Mesodermal cell (in vitro differentiated cells): ENCODE data around the gene WIZ.

Experiments
- H3K27ac ChIP-seq: 2 replicates; pipeline ENCODE4 v1.7.0; 2013; ENCODE audit warnings: mild to moderate bottlenecking, low read depth, low read length, moderate library complexity; ENCODE audit not compliant: severe bottlenecking
- H3K36me3 ChIP-seq: 2 replicates; pipeline ENCODE4 v1.7.1; 2013; ENCODE audit warnings: mild to moderate bottlenecking, low read length, moderate library complexity; ENCODE audit not compliant: control insufficient read depth, insufficient read depth
- H3K4me1 ChIP-seq: one replicate; pipeline ENCODE4 v1.7.1; 2013; ENCODE audit warnings: mild to moderate bottlenecking, low read length; ENCODE audit not compliant: insufficient read depth, control insufficient read depth, poor library complexity, severe bottlenecking
- H3K4me3 ChIP-seq: 2 replicates; pipeline ENCODE4 v1.7.0; 2013; ENCODE audit warnings: low read length, control low read depth, mild to moderate bottlenecking; ENCODE audit not compliant: insufficient read depth, poor library complexity, severe bottlenecking; ENCODE audit errors: extremely low read depth
- H3K9me3 ChIP-seq: 2 replicates; pipeline ENCODE4 v1.7.1; 2013; ENCODE audit warnings: mild to moderate bottlenecking, low read length, moderate library complexity; ENCODE audit not compliant: control insufficient read depth
- WGBS, 2 experiments: methylation state at CpG; one replicate each; pipeline ENCODE4 v1.1.5; 2013; ENCODE audit warnings: missing lambda C conversion rate in 2 of 2; ENCODE audit not compliant: insufficient coverage in 2 of 2; 5-methylcytosine and 5-hydroxymethylcytosine counted together

WIZ gene

GRCh38 chr19:15436012-15436825, 13.5 kb downstream of the WIZ start:
- Histone ChIP-seq H3K4me3 (no peak overlapping the region), H3K27ac (no peak overlapping the region), H3K36me3 (no peaks in the 10 kb centered on the region), H3K9me3 (no peaks in the 10 kb centered on the region), H3K4me1 (peaks cover 5% of the 10 kb centered on the region)
- WGBS, 2 experiments: 79 to 87% methylated on average over 10 of the region's 10 CpGs

- WGBS, 2 experiments: 63 to 75% methylated on average over 7 of the region's 8 CpGs
- H3K4me3 ChIP-seq: peak overlapping the region; percentile 70
- no peak overlapping the region for H3K27ac ChIP-seq
- peaks cover 10% of the 10 kb centered on the region for H3K4me1 ChIP-seq
- peaks cover 20% of the 10 kb centered on the region for H3K36me3 ChIP-seq
- H3K9me3 ChIP-seq: no peaks in the 10 kb centered on the region
Measured at GRCh38 chr19:15433519-15434069, 16.2 kb downstream of the WIZ start.

GRCh38 chr19:15432629-15433518, 16.9 kb downstream of the WIZ start:
- Histone ChIP-seq H3K27ac (peak overlapping the region; percentile 85), H3K4me3 (peak overlapping the region; percentile 70), H3K36me3 (peaks cover 27% of the 10 kb centered on the region), H3K9me3 (no peaks in the 10 kb centered on the region), H3K4me1 (peaks cover 10% of the 10 kb centered on the region)
- WGBS, 2 experiments: 1% methylated on average over 50 to 69 of the region's 75 CpGs

GRCh38 chr19:15432018-15432494, 17.7 kb downstream of the WIZ start:
- 0 to 1% methylated on average over 17 to 31 of the region's 44 CpGs for WGBS, 2 experiments

GRCh38 chr19:15431396-15432017, 18.2 kb downstream of the WIZ start:
- H3K4me1 ChIP-seq: peaks cover 10% of the 10 kb centered on the region
- H3K27ac ChIP-seq: peak overlapping the region; percentile 41
- 36 to 38% methylated on average over 7 of the region's 7 CpGs for WGBS, 2 experiments
- peak overlapping the region; percentile 87 for H3K4me3 ChIP-seq
- no peaks in the 10 kb centered on the region for H3K9me3 ChIP-seq
- H3K36me3 ChIP-seq: peaks cover 41% of the 10 kb centered on the region

More at GRCh38 chr19:15432018-15432494, 17.7 kb downstream of the WIZ start:
- peak overlapping the region; percentile 41 for H3K27ac ChIP-seq
- peaks cover 10% of the 10 kb centered on the region for H3K4me1 ChIP-seq
- peak overlapping the region; percentile 87 for H3K4me3 ChIP-seq
- peaks cover 36% of the 10 kb centered on the region for H3K36me3 ChIP-seq
- no peaks in the 10 kb centered on the region for H3K9me3 ChIP-seq

GRCh38 chr19:15430526-15431120, 19.1 kb downstream of the WIZ start:
- 92 to 95% methylated on average over 8 to 10 of the region's 10 CpGs for WGBS, 2 experiments
- no peaks in the 10 kb centered on the region for H3K9me3 ChIP-seq
- H3K27ac ChIP-seq: no peak overlapping the region
- peaks cover 47% of the 10 kb centered on the region for H3K36me3 ChIP-seq
- peaks cover 10% of the 10 kb centered on the region for H3K4me1 ChIP-seq
- H3K4me3 ChIP-seq: peak overlapping the region; percentile 87

- no peak overlapping the region for H3K27ac ChIP-seq
- H3K4me1 ChIP-seq: peaks cover 10% of the 10 kb centered on the region
- no peaks in the 10 kb centered on the region for H3K9me3 ChIP-seq
- WGBS, 2 experiments: 93 to 96% methylated on average over 19 to 23 of the region's 24 CpGs
- H3K36me3 ChIP-seq: peaks cover 53% of the 10 kb centered on the region
- no peak overlapping the region for H3K4me3 ChIP-seq
Measured at GRCh38 chr19:15429825-15430467, 19.8 kb downstream of the WIZ start.

GRCh38 chr19:15428956-15429824, 20.6 kb downstream of the WIZ start:
- 93 to 94% methylated on average over 11 to 21 of the region's 22 CpGs for whole genome bisulfite sequencing, 2 experiments
- H3K4me1 ChIP-seq: peaks cover 10% of the 10 kb centered on the region
- H3K4me3 ChIP-seq: no peak overlapping the region
- no peak overlapping the region for H3K27ac ChIP-seq
- H3K36me3 ChIP-seq: peaks cover 61% of the 10 kb centered on the region
- H3K9me3 ChIP-seq: no peaks in the 10 kb centered on the region

- Histone ChIP-seq H3K4me1 (peaks cover 10% of the 10 kb centered on the region), H3K9me3 (no peaks in the 10 kb centered on the region), H3K4me3 (no peak overlapping the region), H3K36me3 (peaks cover 73% of the 10 kb centered on the region), H3K27ac (no peak overlapping the region)
- WGBS, 2 experiments: 96 to 97% methylated on average over 35 of the region's 35 CpGs
Measured at GRCh38 chr19:15427991-15428471, 21.7 kb downstream of the WIZ start.
